Activated CD8-positive, alpha-beta T cell treated with anti-CD3 and anti-CD28 coated beads for 36 hours (primary cell): Measurements from ENCODE around the gene SECTM1. TPM values are rescaled to one million over a fixed set of nuclear protein-coding genes. Genes with fewer than 3 reads are reported as not detected.

Experiments used
- ATAC-seq: fragments of 200-7000 bp; cut with Tn5 transposase; one replicate; pipeline ENCODE4 v1.10.0; 2021; ENCODE audit warnings: mild to moderate bottlenecking, moderate library complexity
- CTCF ChIA-PET: fragments of 350-600 bp; sonication (Branson Sonifier 250); formaldehyde crosslinking; loops from one replicate; lab custom pipeline; 2021; ENCODE audit warnings: antibody characterized with exemption; lab: Charles Lee
- POLR2A ChIA-PET: fragments of 350-600 bp; sonication (Branson Sonifier 250); formaldehyde crosslinking; loops from one replicate; lab custom pipeline; 2021; ENCODE audit warnings: antibody characterized with exemption; lab: Charles Lee
- DNase-seq: peaks from one replicate; pipeline ENCODE4 v3.0.0-alpha.2; 2020
- H3K27ac Mint-ChIP-seq: one replicate; pipeline ENCODE4 v1.8.0; 2021; ENCODE audit warnings: mild to moderate bottlenecking, mixed read lengths
- H3K27me3 Mint-ChIP-seq: one replicate; pipeline ENCODE4 v1.8.0; 2021; ENCODE audit warnings: mixed read lengths
- H3K36me3 Mint-ChIP-seq: one replicate; pipeline ENCODE4 v1.8.0; 2021; ENCODE audit warnings: low read depth, mixed read lengths
- H3K4me1 Mint-ChIP-seq: one replicate; pipeline ENCODE4 v1.8.0; 2021; ENCODE audit warnings: low read depth, mixed read lengths
- H3K4me3 Mint-ChIP-seq: one replicate; pipeline ENCODE4 v1.8.0; 2021; ENCODE audit warnings: mild to moderate bottlenecking, moderate library complexity, mixed read lengths
- H3K9me3 Mint-ChIP-seq: one replicate; pipeline ENCODE4 v1.8.0; 2021; ENCODE audit warnings: mixed read lengths
- intact Hi-C: fragments of 100-400 bp; cut with micrococcal nuclease; formaldehyde crosslinking; loops from one replicate; pipeline ENCODE4 v1.10.0; 2022
- total RNA-seq, 2 experiments: library from RNA; stranded (reverse); gene quantifications; one replicate each; pipeline ENCODE4 v1.2.3, GENCODE V29; 2021
- TF ChIP-seq, protein P1 (sequence below): fragments of 200-600 bp; IDR thresholded peaks from one replicate; pipeline ENCODE4 v1.8.0; 2022; ENCODE audit warnings: antibody characterized with exemption, mild to moderate bottlenecking

Gene SECTM1
- total RNA-seq, 2 experiments from 2014 or later: 0.45 to 0.50 TPM

DNA sequence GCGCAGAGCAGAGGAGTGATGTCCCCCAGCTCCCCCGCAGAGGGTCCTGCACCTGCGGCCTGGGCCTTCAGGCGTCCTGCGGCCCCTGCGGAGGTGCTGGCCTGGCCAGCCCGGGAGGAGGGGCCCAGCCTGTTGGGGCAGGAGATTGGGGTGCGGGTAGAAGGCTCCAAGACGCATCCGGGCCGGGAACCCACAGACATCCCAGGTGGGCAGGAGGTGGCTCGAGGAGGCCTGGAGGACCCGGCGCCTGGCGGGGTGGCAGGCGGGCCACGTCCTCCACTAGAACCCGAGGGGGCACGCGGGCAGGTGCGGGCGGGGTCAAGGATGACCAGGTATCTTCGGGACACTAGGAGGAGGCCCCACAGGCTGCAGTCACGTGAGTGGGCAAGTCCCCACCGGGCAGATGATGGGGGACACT, 647 bp upstream of the SECTM1 start:
- POLR2A ChIA-PET: interaction anchor here (0.7 to 2.9 kb wide), 7 partner anchors 10 to 116 kb away, joined by 3 to 14 read pairs (median 3); partner anchors contain the start of gene CD7
- H3K27ac Mint-ChIP-seq: no peak overlapping the region

DNA sequence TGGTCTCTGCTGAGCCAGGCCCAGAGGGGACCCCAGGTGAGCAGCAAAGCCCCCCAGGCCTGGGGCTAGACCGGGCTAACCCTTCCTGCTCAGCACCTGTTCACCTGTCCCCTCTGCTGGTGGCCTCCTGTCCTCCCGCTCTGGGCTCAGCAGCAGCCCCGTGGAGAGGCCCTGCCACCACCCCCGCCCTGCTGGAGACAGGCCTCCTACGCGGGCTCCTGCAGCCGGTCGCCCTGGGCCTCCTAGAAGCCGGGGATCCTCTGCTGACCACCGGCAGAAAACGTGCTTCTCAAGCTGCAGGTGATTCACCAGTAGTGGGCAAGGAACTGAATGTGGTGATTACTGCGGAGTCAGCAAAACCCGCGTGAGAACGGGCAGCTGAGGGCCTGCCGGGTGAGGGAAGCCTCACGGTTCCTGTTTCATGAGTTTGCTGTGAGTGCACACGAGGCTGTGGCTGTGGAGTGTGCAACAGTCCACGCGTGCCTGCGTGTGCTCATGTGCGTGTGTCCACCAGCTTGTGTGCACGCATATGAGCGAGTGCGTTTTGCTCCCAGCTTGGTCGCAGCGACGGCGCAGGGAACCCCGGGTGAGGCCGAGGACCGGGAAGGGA, 792 bp downstream of the SECTM1 start:
- peaks cover 7% of the 10 kb centered on the region for H3K27me3 Mint-ChIP-seq
- intact Hi-C loops: no loop called here
- CTCF ChIA-PET: interaction anchor here (1.0 to 1.8 kb wide), 6 partner anchors 9 to 206 kb away, joined by 3 to 9 read pairs (median 3); no protein-coding TSS in a partner anchor
- POLR2A ChIA-PET: interaction anchor here (0.7 to 2.9 kb wide), 6 partner anchors 11 to 117 kb away, joined by 3 to 14 read pairs (median 5); no protein-coding TSS in a partner anchor
- TF ChIP-seq, protein P1, sequence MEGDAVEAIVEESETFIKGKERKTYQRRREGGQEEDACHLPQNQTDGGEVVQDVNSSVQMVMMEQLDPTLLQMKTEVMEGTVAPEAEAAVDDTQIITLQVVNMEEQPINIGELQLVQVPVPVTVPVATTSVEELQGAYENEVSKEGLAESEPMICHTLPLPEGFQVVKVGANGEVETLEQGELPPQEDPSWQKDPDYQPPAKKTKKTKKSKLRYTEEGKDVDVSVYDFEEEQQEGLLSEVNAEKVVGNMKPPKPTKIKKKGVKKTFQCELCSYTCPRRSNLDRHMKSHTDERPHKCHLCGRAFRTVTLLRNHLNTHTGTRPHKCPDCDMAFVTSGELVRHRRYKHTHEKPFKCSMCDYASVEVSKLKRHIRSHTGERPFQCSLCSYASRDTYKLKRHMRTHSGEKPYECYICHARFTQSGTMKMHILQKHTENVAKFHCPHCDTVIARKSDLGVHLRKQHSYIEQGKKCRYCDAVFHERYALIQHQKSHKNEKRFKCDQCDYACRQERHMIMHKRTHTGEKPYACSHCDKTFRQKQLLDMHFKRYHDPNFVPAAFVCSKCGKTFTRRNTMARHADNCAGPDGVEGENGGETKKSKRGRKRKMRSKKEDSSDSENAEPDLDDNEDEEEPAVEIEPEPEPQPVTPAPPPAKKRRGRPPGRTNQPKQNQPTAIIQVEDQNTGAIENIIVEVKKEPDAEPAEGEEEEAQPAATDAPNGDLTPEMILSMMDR: no peak
- peak; percentile 32 for ATAC-seq
- no peaks in the 10 kb centered on the region for H3K9me3 Mint-ChIP-seq
- peak overlapping the region; percentile 63 for H3K4me3 Mint-ChIP-seq
- DNase-seq: peak; percentile 42
- no peaks in the 10 kb centered on the region for H3K36me3 Mint-ChIP-seq
- H3K4me1 Mint-ChIP-seq: peaks cover 23% of the 10 kb centered on the region
- H3K27ac Mint-ChIP-seq: no peak overlapping the region

More for the DNA sequence above, 647 bp upstream of the SECTM1 start:
- Mint-ChIP-seq H3K36me3 (no peaks in the 10 kb centered on the region), H3K4me1 (peaks cover 29% of the 10 kb centered on the region), H3K9me3 (no peaks in the 10 kb centered on the region), H3K4me3 (peak overlapping the region; percentile 52), H3K27me3 (peaks cover 7% of the 10 kb centered on the region)
- TF ChIP-seq, protein P1: no peak
- intact Hi-C loops: no loop called here
- ATAC-seq (no peak), DNase-seq (no peak)
- CTCF ChIA-PET: interaction anchor here (1.0 to 1.8 kb wide), 5 partner anchors 12 to 208 kb away, joined by 3 to 4 read pairs (median 3); no protein-coding TSS in a partner anchor

DNA sequence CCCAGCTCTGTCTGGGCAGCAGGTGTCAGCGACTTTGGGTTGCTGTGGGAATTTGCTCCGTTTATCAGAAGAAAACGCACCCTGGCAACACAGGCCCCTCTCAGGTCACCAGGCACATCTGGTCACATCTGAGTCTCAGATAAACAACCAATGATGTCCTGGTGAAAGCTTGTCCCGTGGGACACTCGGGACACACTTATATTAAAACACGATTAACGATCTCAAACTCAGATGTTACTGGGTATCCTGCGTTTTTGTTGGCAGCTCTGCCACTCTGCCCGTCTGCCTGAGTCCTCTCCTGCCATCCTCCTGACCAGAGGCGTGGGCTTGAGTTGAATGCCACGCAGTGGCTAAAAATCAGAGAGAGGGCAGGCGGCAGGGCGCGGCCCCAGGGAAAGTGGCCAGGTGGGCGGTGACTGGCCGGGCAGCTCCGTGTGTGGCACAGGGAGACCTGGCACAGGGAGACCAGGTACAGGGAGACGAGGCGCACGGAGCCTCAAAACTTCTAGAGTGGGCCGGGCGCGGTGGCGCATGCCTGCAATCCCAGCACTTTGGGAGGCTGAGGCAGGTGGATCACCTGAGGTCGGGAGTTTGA, 2.1 kb downstream of the SECTM1 start:
- no peak for DNase-seq
- peaks cover 7% of the 10 kb centered on the region for H3K27me3 Mint-ChIP-seq
- no peaks in the 10 kb centered on the region for H3K9me3 Mint-ChIP-seq
- no peak for ATAC-seq
- intact Hi-C loops: no loop called here
- ChIA-PET CTCF (interaction anchor here (2.6 kb wide), 1 partner anchor 11 kb away, joined by 8 read pairs; no protein-coding TSS in a partner anchor), POLR2A (interaction anchor here (0.7 to 2.9 kb wide), 4 partner anchors 10 to 49 kb away, joined by 3 to 14 read pairs (median 6); no protein-coding TSS in a partner anchor)
- TF ChIP-seq, protein P1: no peak
- H3K4me3 Mint-ChIP-seq: no peak overlapping the region
- peaks cover 22% of the 10 kb centered on the region for H3K4me1 Mint-ChIP-seq
- no peaks in the 10 kb centered on the region for H3K36me3 Mint-ChIP-seq
- H3K27ac Mint-ChIP-seq: no peak overlapping the region

DNA sequence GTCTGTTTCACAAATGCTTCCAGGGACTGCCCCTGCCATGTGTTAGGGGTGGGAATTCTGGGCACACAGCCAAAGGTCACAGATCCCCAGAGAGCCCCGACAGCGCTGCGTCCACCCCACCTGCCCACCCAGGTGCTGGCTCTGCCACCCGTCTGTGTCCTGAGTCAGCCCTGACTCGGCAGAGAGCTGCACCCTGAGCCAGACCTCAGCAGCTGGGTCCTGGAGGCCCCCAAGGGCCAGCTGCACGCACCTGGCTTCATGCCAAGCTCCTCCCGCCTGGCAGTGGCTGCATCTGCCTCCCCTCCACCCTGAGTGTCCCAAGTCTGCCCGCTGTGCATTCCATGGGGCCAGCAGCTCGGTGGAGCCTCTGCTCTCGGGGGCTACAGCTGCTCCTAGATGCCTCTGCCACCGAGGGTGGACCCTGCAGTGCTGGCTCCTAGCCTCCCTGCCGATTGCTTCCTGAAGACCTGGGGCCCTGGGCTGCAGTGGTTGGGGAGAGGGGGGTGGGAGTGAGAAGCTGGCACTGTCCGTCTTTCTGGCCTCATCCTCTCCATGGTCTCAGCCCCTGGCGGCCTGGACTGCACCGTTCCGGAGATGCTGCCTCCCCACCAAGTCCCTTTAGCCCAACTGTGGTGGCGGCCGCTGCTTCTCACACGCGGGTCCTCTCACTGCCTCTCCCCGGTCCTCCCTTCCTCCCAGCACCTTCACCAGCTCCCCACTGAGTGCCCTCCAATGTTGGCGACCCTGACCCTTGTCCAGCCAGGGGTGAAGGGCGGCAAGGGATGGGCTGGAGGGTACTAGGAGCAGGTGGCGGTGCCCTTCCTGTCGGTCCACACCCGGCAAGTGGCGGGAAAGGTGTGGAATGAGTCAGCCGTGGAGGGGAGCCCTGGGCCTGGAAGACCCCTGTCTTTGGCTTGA, 3.0 kb downstream of the SECTM1 start:
- no peak for DNase-seq
- ATAC-seq: no peak
- Mint-ChIP-seq H3K4me3 (no peak overlapping the region), H3K36me3 (no peaks in the 10 kb centered on the region), H3K27ac (no peak overlapping the region), H3K4me1 (peaks cover 18% of the 10 kb centered on the region), H3K27me3 (peaks cover 7% of the 10 kb centered on the region), H3K9me3 (no peaks in the 10 kb centered on the region)
- ChIA-PET POLR2A (interaction anchor here (0.7 to 1.7 kb wide), 4 partner anchors 29 to 48 kb away, joined by 3 to 7 read pairs (median 4); no protein-coding TSS in a partner anchor), CTCF (interaction anchor here (2.6 kb wide), 1 partner anchor 10 kb away, joined by 8 read pairs; no protein-coding TSS in a partner anchor)
- TF ChIP-seq, protein P1: no peak
- intact Hi-C loops: no loop called here
